Measurements from ENCODE around the gene CCDC160.

CCDC160 gene

DNA sequence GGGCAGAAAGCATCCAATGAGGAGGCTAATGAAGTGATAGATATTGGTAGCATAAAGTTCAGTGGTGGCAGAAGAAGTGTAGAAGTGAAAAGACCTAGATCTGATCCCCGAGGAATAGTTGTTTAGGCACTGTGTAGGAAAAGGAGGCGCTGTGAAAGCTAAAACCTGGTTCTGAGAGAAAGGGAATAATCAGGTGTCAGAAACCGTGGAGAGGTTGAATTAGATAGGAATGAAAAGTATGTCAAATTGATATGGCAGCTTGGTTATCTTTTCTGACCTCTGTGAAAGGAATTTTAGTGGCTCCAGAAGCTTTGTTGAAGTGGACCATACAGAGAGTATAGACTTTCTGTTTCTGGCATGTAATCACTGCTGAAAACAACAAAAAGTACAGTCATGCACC is 30.8 kb upstream of the CCDC160 start:
- TF ChIP-seq RAD21 (IDR thresholded peaks at IDR 0.05; ENCODE audit: low read depth) = no peak
- no peak for TF ChIP-seq TAF1 (IDR thresholded peaks at IDR 0.05; ENCODE audit: low read depth)
- TF ChIP-seq ZBTB7A (IDR thresholded peaks at IDR 0.05; ENCODE audit: low read depth) = no peak

DNA sequence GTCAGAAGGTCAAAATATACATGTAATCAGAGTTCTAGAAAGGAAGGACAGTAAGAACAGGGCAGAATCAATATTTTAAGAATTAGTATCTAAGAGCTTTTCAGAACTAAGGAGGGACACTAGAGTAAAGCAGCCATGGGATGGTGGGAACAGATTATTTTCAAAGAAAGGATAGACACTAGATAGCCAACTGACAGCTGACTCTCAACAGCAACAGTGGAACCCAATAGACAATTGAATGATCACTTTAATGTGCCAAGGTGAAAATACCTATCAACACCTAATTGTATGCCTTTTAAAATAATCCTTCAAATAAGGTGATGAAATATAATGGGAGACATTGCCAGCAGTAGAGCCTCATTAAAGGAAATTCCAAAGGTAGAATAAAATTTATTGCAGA is 26.5 kb upstream of the CCDC160 start:
- TF ChIP-seq, protein P1, sequence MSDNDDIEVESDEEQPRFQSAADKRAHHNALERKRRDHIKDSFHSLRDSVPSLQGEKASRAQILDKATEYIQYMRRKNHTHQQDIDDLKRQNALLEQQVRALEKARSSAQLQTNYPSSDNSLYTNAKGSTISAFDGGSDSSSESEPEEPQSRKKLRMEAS (IDR thresholded peaks at IDR 0.05) = no peak
- TF ChIP-seq NFIC (IDR thresholded peaks at IDR 0.05) (no peak), RAD21 (IDR thresholded peaks at IDR 0.05; ENCODE audit: low read depth) (no peak), TCF12 (IDR thresholded peaks at IDR 0.05; ENCODE audit: low read depth) (no peak), ZBTB7A (IDR thresholded peaks at IDR 0.05; ENCODE audit: low read depth) (no peak), TEAD4 (IDR thresholded peaks at IDR 0.05) (no peak), CREB1 (IDR thresholded peaks at IDR 0.05; ENCODE audit: low read depth) (no peak), TAF1 (IDR thresholded peaks at IDR 0.05; ENCODE audit: low read depth) (no peak), CEBPB (IDR thresholded peaks at IDR 0.05) (no peak), EGR1 (IDR thresholded peaks at IDR 0.05) (no peak), YY1 (IDR thresholded peaks at IDR 0.05; ENCODE audit: low read depth) (no peak), EP300 (IDR thresholded peaks at IDR 0.05; ENCODE audit: borderline replicate concordance) (no peak)
- TF ChIP-seq, protein P2, sequence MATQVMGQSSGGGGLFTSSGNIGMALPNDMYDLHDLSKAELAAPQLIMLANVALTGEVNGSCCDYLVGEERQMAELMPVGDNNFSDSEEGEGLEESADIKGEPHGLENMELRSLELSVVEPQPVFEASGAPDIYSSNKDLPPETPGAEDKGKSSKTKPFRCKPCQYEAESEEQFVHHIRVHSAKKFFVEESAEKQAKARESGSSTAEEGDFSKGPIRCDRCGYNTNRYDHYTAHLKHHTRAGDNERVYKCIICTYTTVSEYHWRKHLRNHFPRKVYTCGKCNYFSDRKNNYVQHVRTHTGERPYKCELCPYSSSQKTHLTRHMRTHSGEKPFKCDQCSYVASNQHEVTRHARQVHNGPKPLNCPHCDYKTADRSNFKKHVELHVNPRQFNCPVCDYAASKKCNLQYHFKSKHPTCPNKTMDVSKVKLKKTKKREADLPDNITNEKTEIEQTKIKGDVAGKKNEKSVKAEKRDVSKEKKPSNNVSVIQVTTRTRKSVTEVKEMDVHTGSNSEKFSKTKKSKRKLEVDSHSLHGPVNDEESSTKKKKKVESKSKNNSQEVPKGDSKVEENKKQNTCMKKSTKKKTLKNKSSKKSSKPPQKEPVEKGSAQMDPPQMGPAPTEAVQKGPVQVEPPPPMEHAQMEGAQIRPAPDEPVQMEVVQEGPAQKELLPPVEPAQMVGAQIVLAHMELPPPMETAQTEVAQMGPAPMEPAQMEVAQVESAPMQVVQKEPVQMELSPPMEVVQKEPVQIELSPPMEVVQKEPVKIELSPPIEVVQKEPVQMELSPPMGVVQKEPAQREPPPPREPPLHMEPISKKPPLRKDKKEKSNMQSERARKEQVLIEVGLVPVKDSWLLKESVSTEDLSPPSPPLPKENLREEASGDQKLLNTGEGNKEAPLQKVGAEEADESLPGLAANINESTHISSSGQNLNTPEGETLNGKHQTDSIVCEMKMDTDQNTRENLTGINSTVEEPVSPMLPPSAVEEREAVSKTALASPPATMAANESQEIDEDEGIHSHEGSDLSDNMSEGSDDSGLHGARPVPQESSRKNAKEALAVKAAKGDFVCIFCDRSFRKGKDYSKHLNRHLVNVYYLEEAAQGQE (IDR thresholded peaks at IDR 0.05; ENCODE audit: low read depth) = no peak
- TF ChIP-seq, protein P3, sequence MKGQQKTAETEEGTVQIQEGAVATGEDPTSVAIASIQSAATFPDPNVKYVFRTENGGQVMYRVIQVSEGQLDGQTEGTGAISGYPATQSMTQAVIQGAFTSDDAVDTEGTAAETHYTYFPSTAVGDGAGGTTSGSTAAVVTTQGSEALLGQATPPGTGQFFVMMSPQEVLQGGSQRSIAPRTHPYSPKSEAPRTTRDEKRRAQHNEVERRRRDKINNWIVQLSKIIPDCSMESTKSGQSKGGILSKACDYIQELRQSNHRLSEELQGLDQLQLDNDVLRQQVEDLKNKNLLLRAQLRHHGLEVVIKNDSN (IDR thresholded peaks at IDR 0.05) = no peak

DNA sequence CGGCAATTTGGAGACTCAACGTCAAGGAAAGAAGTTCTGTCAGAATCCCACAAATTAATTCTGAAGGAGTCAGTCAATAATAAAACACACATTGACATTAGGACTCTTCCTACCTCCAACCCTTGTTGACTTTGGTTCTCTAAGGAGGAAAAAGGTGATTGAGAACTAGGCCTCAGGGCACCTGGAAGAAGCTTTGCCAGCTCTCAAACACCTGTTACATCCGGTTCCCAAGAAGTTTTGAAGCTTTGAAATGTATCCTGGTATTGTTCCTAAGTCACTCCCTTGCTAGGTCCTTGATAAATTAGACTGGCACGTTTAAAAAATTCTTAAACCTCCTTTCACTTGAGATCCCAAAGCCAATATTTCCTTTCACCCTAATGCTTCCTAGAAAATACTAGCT is 1.7 kb upstream of the CCDC160 start:
- TF ChIP-seq YY1 (IDR thresholded peaks at IDR 0.05; ENCODE audit: low read depth) (no peak), CEBPB (IDR thresholded peaks at IDR 0.05) (no peak)
- TF ChIP-seq, protein P1 (IDR thresholded peaks at IDR 0.05) = no peak

DNA sequence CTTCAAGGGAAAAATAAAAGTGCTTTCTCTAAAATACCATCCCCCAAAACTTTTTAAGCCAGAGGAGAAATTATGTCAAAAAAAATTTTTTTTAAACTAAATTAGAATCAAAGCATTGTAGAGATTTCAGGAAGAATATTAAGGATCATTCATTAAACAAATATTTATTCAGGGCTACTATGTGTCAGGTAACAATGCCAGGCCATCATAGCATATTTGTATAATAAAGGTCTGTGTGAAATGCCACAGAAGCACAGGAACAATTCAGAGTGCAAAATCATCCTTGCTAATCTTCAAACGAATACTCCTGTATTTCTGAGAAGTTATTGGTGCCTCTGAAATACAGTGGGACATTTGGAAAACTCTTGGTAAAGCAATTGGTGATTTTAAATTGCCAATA is 2.0 kb downstream of the CCDC160 start:
- no peak for TF ChIP-seq TAF1 (IDR thresholded peaks at IDR 0.05; ENCODE audit: low read depth)
- TF ChIP-seq YY1 (IDR thresholded peaks at IDR 0.05; ENCODE audit: low read depth) = no peak
- TF ChIP-seq FOXM1 (IDR thresholded peaks at IDR 0.05; ENCODE audit: borderline replicate concordance, low read depth) = no peak
- TF ChIP-seq CREB1 (IDR thresholded peaks at IDR 0.05; ENCODE audit: low read depth) = no peak
- TF ChIP-seq TEAD4 (IDR thresholded peaks at IDR 0.05) = no peak
- no peak for TF ChIP-seq TCF12 (IDR thresholded peaks at IDR 0.05; ENCODE audit: low read depth)

DNA sequence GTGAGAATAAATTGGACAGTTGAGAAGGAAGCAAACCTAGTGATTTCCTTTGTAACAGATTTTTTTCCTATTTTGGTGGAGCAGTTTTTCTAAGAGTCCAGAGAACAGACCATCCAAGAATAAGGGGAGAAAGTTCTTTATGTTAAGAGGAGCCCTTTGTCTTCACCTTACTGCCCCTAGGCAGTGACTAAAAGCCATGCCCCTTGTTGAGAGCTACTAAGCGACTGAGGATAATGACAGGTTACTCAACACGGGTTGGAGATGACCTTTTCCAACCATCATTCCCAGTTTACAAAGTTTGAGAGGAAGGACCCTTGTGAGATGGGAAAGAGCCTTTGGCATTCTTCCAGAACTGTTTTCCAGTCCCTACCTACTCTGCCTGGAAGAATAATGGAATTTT is 3.2 kb downstream of the CCDC160 start:
- TF ChIP-seq ZBTB7A (IDR thresholded peaks at IDR 0.05; ENCODE audit: low read depth) (no peak), EGR1 (IDR thresholded peaks at IDR 0.05) (no peak), YY1 (IDR thresholded peaks at IDR 0.05; ENCODE audit: low read depth) (no peak), TEAD4 (IDR thresholded peaks at IDR 0.05) (no peak), NFIC (IDR thresholded peaks at IDR 0.05) (no peak), TAF1 (IDR thresholded peaks at IDR 0.05; ENCODE audit: low read depth) (no peak), CEBPB (IDR thresholded peaks at IDR 0.05) (no peak), TCF12 (IDR thresholded peaks at IDR 0.05; ENCODE audit: low read depth) (no peak)
- TF ChIP-seq, protein P2 (IDR thresholded peaks at IDR 0.05; ENCODE audit: low read depth) = no peak
- TF ChIP-seq, protein P3 (IDR thresholded peaks at IDR 0.05) = no peak

DNA sequence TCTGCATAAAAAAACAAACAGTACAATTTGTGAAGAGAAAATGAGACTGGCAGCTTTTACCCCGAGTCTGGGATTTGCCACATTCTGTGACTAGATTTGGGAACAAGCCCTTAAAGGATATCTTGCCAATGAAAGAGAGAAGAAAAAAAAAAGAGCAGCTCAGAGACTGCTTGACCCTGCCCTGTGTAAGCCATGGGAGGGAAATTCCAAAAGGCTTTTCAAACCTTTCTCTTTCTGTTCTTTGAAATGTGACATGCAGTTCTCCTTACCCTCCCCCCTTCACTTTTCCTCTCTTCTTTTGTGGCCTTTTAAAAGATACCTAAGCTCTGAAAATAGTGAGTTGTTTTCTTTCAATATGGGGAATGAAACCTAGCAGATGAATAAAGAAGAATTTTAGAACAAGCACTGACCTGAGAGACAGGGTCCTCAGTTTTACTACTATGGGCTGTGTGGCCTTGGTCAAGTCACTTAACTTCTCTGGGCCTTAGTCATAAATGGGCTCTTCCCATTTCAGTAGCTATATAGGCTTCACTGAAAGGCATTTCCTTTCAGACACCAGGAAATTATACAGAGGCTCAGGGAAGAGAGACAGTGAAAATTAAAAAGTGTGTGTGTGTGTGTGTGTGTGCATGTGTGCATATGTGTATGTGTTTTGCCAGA is 5.1 kb downstream of the CCDC160 start:
- no peak for TF ChIP-seq NFIC (IDR thresholded peaks at IDR 0.05)
- no peak for TF ChIP-seq TAF1 (IDR thresholded peaks at IDR 0.05; ENCODE audit: low read depth)
- TF ChIP-seq FOXM1 (IDR thresholded peaks at IDR 0.05; ENCODE audit: borderline replicate concordance, low read depth) = no peak
- TF ChIP-seq, protein P2 (IDR thresholded peaks at IDR 0.05; ENCODE audit: low read depth) = no peak
- TF ChIP-seq YY1 (IDR thresholded peaks at IDR 0.05; ENCODE audit: low read depth) = no peak
- TF ChIP-seq, protein P1 (IDR thresholded peaks at IDR 0.05) = no peak
- TF ChIP-seq, protein P3 (IDR thresholded peaks at IDR 0.05) = no peak
- TF ChIP-seq CEBPB (IDR thresholded peaks at IDR 0.05) = no peak
- TF ChIP-seq EGR1 (IDR thresholded peaks at IDR 0.05) = no peak
- TF ChIP-seq TCF12 (IDR thresholded peaks at IDR 0.05; ENCODE audit: low read depth) = no peak
- TF ChIP-seq CREB1 (IDR thresholded peaks at IDR 0.05; ENCODE audit: low read depth) = no peak
- no peak for TF ChIP-seq TEAD4 (IDR thresholded peaks at IDR 0.05)
- no peak for TF ChIP-seq ZBTB7A (IDR thresholded peaks at IDR 0.05; ENCODE audit: low read depth)
- TF ChIP-seq EP300 (IDR thresholded peaks at IDR 0.05; ENCODE audit: borderline replicate concordance) = no peak
- no peak for TF ChIP-seq RAD21 (IDR thresholded peaks at IDR 0.05; ENCODE audit: low read depth)
